DMS 273 treated with DMSO at 0.1 percent for 48 hours (cell line): ENCODE measurements around the gene SCAF8.
"Not testable (repeated sequence)": the region's sequence is repeated elsewhere in the genome, so short reads cannot be mapped to it uniquely, and the experiment has no call there.

Experiments
- DNase-seq: peaks from one replicate; lab custom pipeline; 2025; lab: John Stamatoyannopoulos, UW

The SCAF8 gene

DNA sequence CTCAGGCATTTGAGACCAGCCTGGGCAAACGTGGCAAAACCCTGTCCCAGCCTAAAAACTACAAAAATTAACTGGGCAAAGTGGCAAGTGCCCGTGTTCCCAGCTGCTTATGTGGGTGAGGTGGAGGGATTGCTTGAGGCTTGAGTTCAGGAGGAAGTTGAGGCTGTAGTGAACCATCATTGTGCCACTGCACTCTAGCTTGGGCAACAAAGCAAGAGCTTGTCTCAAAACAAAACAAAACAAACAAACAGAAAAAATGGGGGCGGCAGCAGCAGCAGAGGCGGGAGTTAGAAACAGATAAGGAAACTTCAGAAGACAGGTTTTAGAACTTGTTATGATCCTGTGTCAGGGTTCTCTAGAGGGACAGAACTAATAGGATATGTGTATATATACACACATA, 49.0 kb downstream of the SCAF8 start:
- no peak for DNase-seq

DNA sequence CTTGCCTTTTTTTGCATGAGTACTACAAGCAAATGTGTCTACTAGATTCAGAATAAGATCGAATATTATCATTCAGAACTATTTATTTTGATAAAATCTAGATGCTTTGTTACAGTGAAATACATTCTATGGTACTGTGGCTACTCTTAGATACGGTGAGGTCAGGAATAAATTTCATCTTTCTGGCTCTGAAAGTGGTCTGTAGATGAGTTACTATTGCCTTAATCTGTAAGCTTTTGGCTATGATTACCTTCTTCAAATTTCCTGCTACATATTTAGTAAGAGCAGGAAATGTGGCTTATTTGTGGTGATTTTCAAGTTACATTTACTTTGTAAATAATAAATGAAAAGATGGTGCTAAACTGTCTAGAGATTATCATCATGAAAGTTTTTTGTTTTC, 50.0 kb downstream of the SCAF8 start:
- no peak for DNase-seq

DNA sequence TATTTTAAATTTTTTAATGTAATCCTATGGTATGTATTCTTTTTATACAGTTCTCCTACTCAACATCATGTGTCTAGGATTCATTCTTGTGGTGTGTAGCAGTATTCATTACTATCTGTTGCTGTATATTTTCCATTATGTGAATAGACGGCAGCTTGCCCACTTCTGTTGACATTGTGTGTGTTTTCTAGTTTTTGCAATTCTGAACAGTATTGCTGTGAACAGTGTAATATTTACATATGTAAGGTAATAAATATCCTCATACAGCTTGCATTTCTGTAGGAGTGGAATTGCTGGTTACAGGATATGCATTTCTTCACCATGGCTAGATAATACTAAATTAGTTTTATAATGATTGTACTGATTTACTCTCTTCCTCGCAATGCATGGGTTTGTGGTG, 51.9 kb downstream of the SCAF8 start:
- no peak for DNase-seq

DNA sequence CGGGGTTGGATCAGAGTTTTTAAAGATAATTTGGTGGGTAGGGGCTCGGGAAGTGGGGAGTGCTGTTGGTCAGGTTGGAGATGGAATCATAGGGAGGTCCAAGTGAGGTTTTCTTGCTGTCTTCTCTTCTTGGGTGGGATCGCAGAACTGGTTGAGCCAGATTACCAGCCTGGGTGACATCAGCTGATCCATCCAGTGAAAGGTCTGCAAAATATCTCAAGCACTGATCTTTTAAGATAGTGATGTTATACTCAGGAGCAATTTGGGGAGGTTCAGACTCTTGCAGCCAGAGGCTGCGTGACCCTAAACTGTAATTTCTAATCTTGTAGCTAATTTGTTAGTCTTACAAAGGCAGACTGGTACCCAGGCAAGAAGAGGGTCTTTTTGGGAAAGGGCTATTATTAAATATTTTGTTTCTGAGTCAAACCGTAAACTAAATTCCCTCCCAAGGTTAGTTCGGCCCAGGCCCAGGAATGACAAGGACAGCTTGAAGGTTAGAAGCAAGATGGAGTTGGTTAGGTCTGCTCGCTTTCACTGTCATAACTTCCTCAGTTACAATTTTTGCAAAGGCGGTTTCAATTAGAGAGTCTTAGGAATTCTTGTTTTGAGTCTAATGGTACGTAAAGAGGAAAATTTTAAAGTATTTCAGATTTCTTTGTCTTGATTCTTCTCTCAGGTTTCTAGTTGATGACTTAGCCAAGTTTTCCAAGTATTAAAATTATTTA, 53.1 kb downstream of the SCAF8 start:
- no peak for DNase-seq

DNA sequence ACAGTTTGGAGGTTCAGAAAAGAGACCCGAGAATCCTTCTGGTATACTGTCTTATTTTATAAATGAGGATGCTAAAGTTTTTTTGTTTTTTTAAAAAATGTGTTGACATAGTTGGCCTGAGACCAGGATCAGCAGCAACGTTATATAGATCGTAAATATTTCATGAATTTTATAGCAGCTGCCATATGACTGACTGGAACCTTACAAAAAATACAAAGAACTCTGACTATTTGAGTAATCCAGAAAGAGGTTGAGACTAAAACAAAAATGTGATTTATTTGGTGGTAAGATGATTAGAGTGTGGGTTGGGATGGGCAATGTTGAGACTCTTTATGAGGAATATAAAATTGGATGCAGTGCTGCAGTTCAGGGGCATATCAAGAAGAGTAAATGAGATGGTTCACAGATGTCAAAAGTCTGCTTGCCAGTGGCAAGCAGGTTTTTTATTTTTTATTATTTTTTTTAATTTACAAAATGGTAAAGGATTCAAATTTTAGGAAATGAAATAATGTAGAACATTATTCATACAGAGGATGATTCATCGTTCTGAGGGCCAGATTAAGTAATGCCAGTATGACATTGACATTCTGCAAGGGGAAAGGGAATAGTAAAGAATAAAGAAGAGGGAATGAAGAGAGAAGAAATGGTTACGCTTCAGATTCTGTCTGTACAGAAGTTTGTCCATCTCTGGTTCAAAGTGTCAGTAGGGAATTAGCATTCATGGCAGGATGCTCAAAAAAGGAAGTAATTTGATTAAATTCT, 58.5 kb downstream of the SCAF8 start:
- DNase-seq: no peak

DNA sequence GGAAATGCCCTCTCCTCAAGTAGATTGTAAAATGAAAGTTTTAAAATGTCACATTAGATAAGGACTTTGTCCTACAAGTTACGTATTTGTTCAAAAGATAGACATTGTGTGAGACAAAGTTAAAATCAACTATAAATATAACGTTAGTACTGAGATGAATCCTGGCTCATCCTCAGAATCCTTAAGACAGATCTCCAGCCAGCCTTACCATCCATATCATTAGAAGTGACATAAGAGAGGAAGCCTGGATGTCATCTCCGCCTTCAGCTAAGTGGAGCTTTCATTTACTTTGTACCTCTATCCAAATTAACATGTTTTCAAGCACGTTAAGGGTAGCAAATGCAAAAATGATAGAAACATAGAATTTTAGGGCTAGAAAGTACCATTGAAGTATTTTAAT, 59.1 kb downstream of the SCAF8 start:
- DNase-seq: no peak

DNA sequence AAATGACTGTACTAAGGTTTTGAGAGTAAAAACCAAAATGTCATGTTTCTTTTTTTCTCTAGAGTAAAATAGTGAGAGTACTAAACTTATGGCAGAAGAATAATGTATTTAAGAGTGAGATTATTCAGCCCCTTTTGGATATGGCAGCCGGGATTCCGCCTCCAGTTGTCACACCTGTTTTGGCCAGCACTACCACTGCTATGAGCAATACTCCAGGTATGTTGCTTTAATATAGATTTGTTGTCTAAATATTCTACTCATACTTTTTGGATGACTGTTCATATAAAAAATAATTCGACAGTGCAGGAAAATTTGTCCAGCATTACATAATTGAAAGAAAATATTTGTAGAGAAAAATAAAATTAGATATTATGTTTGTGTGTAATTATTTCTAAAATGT, 59.5 kb downstream of the SCAF8 start:
- no peak for DNase-seq

DNA sequence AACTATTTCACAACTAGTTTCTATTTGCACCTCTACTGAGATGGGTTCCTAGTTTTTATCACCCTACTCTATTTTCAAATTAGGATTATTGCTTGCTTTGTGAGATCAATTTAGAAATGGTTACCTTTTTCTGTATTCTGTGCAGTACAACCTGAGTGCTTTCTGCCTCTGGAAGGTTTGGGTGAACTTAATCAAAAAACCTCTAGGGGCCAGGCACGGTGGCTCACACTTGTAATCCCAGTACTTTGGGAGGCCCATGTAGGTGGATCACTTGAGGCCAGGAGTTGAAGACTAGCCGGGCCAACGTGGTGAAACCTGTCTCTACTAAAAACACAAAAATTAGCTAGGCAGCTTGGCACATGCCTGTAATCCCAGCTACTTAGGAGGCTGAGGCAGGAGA, 63.3 kb downstream of the SCAF8 start:
- no peak for DNase-seq

DNA sequence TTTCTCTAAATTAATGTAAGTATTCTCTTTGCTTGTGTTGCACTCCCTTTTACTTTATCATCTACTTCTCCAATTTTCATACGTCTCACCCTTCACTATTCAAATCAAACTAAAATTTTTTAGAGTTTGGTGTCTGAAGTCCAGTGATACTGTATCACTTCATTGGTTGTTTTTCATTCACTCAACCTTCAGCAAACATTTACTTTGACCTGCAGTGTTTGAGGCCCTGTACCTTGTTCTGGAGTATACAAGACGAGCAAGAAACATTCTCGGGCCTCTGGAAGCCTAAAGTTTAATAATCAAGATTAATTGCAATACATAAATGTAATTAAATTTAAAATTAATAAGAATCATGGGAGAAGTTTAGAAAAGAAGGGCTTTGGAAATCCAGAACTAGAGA, 64.6 kb downstream of the SCAF8 start:
- DNase-seq: no peak

DNA sequence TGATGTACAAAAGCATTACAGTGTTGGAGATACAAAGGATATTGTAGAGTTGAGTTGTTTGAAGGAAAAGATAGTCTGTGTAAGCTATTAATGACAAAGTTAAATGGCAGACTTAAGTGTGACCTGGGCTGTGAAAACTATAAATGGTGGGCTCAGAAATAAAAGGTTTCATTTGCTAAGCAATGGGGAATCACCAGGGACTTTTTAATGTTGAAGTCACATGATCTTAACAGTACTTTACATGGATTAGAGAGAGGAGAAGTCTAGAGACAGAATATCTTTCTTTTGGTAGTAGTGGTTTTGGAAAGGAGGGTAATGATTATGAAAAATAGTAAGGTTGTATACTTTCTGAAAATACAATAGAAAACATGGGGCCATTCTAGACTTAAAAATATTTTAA, 67.1 kb downstream of the SCAF8 start:
- DNase-seq: no peak

DNA sequence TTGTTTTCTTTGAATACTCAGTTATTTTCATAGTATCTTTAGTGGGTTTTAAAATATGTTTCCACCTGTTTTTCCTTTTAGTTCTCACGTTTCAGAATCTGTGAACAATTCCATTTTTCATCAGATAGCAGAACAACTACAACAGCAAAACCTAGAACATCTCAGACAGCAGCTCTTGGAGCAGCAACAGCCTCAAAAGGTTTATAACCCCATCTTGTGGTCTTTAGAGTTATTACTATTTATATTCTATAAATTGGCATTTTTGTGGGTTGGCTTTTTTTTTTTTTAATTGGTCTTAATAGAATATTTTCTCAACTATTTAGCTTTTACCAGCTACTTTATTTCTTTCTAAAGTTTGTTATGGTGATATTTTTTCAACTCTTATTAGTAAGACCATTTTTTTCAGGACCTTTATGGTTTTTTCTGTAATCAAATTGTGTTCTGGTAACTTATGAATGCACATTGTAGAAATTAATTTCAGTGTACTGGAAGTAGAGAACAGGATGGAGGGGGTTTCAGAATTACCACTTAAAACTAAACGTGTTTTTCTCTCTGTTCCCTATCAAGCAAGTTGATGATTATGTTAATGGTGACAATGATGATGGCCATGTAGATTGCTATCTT, 72.2 kb downstream of the SCAF8 start:
- no peak for DNase-seq

DNA sequence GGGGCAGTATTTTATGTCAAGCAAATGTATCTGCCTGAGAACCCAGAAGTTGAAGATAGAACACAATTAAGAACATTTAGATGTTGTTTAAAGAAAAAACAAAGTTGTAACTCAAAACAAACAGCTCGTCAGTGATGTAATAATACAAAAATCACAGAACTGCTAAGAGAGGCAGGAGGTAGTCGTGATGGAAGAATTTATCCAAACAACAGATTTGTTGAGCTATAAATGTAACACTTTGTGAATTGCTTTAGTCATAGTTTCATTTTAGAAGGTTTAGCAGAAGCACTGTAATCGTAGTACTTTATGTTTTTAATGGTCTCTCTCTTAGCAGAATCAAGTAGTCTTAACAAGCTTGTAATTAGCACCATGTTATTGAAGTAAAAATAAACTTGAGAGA, 73.6 kb downstream of the SCAF8 start:
- DNase-seq: no peak

DNA sequence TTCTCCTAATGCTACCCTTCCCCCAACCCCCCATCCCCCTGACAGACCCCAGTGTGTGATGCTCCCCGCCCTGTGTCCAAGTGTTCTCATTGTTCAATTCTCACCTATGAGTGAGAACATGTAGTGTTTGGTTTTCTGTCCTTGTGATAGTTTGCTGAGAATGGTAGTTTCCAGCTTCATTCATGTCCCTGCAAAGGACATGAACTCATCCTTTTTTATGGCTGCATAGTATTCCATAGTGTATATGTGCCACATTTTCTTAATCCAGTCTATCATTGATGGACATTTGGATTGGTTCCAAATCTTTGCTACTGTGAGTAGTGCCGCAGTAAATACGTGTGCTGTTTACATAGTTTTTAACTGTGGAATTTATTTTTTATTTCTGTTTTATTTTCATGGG, 78.4 kb downstream of the SCAF8 start:
- DNase-seq: not testable (repeated sequence)

DNA sequence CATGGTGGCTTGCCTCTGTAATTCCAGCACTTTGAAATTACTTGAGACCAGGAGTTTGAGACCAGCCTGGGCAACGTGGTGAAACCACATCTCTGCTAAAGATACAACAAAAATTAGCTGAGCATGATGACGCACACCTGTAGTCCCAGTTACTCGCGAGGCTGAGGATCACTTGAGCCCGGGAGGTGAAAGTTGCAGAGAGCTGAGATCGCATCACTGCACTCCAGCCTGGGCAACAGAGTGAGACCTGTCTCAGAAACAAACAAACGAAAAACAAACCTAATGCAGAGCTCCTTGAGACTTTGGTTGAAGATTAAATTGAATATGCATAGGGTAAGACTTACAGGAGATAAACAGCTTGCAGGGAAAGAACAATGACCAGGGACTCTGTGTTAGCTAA, 80.8 kb downstream of the SCAF8 start:
- no peak for DNase-seq

DNA sequence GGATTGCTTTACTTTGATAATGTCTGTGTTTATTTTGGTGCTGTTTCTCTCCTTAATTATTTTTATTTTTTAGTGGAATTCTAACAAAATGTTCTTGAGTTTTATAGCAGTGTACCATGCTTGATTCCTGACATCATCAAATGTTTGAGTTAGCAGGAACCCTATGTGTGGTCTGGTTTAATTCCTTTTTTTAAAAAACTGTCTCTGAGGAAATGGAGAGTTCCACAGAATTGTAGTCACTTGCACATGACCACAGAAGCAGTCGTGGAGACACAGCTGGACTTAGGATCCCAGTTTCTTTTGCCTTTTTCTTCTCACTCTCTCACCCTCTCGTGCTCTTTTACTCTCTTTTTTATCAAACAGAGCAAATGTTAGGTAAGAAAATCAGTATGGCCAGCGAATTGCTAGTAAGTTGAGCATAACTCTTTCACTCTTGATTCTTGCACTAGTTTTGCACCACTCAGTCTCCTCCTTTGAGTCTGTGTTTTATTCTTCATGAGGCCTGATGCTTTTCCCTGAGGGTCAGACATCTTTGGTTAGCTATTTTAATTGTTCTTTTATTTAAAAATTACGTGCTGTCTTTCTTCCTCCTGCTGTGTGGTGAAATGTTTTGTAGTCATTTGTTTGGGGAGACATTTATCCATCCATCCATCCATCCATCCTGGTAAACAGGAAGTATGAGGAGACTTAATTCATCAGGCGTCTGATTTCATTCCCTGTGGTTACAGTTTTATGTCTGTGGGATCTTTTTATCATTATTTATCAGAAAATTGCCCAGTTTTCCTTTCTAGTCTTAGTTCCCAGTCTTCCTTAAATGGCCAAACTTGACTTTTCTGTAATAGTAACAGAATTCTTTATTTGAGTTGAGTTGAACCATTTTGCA, 83.0 kb downstream of the SCAF8 start:
- DNase-seq: no peak

DNA sequence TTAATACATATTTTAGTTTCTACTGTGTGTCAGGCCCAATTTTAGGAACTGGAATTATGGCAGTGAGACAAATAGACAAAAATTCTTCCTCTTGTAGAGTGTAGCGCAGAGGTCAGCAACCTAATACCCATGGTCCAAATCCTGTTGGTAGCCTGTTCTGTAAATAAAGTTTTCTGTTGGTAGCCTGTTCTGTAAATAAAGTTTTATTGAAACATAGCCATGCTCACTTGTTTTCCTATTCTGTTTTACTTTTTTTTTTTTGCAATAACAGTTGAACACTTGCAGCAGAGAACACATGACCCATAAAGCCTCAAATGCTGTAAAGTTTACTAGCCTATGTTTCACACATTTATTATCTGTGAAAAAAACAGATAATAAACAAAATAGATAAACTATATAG, 87.9 kb downstream of the SCAF8 start:
- no peak for DNase-seq

DNA sequence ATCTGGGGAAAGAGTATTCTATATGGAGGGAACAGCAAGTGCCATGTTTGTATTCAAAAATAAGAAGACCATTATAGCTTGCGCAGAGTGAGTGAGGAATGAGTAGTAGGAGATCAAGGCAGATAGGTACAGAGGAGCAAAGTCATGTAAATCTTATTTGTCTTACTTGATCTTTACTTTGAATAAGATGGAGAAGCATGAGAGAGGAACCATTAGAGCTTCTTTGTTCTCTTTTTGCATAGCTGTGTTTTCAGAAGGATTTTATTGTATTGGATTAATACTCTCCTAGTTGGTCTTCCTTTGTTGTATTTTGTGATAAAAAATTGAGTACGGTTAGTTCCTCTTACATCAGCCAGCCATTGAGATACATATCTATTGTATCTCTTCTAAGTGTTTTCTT, 88.4 kb downstream of the SCAF8 start:
- DNase-seq: no peak

DNA sequence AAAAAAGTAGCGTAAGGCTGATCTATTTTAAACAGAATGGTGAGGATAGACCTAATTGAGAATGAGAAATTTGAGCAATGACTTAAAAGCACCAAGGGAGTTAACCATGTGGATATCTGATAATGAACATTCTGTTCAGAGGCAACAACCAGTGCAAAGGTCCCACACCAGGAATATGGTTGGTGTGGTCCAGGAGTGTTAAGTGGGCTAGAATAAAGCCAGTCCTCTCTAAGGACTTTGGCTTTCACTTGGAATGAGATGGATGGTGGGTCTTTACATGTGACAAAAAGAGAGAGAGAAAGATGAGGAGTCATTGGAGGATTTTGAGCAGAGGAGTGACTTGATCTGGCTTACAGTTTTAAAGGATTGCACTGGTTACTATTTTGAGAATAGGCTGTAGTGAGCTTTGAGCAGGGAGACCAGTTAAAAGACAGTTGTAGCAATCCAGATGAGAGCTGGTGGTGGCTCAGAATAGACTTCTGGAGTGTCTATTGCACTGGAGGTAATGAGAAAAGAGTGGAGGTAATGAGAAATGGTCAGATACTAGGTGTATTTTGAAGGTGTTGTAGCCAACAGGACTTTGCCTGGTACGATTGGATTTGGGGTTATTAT, 89.8 kb downstream of the SCAF8 start:
- DNase-seq: no peak

DNA sequence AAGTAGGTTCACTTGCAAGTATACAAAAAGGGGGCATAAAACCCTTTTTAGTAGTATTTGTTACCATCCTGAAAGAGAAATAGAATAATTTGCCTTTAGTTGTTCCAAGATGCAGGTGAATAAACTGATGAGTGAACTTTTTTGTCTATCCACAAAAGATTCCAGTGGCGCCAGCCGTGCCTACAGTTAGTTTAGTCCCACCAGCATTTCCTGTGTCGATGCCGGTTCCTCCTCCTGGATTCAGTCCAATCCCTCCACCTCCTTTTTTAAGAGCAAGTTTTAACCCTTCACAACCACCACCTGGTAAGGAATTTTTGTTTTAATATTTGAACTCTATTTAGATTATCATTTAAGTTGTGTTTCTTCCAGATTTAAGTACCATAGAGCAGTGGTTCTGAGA, 90.9 kb downstream of the SCAF8 start:
- DNase-seq: no peak

DNA sequence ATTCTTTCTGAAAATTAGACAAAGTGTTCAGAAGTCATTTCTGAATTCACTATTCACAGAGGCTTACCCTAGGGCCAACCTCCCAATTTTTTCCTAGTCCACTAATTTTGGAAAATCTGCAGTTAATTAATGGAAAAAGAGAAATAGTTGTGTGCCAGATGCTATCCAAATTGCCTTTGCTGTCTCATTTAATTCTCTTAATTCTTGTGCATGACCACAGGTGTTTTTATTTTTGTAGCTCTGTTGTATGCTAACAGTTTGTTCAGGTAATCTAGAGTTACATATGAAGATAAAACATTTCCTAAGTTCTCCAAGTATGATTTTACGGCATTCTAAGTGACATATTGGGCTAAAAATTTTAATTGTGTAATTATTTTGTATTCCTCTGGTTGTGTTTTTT, 96.8 kb downstream of the SCAF8 start:
- DNase-seq: no peak

DNA sequence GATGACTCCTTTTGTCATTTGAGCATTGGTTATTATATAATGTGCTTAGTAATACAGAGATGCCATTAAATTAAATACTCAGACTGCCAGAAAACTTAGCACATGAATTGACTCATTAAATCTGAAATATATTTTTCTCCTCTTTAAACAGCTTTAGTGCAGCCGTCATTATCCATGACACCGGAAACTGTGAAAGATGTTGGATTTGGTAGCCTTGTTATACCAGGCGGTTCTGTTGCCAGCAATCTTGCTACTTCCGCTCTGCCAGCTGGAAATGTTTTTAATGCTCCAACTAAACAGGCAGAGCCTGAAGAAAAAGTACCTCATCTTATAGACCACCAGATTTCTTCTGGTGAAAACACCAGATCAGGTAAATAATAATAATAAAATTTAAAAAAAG, 97.6 kb downstream of the SCAF8 start:
- DNase-seq: no peak

DNA sequence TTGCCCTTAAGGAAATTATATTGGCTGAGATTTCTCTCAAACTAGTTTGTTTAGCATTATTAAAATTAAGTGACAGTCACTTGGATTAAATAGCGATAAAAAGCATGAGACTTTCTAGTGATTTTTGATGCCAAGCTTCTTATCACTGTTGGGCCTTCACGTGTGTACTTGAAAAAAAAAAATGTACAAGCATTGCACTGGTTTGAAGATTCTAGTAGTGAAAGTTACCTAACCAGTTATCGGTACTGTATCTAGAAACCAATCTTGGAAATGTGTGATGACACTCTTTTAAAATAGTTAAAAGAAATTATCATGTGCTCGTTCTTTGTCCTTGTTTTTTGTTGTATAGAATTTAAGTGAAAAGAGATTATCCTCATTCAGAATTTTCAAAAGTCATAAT, 102.1 kb downstream of the SCAF8 start:
- no peak for DNase-seq
